ENCODE results near the gene GRAMD4.

DNA sequence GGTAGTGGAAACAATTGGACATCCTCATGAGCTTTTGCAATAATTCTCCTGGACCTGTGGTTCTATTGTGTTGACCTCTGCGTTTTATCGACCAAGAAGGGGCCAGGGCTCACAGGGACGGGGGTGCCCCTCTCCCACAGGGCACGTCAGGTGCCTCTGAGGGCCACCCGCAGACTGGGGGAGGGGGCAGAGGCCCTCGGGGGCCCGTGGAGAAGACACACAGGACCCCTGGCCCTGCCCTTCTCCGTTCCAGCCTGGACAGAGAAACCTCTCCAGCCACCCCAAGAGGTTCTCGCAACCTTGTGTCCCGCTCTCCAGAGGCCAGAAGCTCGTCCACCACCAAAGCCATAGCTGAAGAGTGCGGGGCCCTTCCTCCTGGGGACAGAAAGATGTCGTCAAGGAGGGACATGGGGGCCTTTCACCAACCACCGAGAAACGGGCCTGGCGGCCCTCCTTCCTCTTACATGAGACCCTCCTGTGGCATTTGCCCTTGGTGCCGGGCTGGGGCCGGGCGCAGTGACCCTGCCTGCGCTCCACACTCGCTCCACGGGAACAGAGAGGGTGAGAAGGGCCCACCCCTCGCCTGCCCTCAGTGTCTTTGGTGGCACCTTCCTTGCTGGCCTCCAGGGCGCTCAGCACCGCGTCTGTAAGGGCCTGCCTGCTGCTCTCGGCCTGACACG, 57.3 kb downstream of the GRAMD4 start:
- TF ChIP-seq, protein P1, sequence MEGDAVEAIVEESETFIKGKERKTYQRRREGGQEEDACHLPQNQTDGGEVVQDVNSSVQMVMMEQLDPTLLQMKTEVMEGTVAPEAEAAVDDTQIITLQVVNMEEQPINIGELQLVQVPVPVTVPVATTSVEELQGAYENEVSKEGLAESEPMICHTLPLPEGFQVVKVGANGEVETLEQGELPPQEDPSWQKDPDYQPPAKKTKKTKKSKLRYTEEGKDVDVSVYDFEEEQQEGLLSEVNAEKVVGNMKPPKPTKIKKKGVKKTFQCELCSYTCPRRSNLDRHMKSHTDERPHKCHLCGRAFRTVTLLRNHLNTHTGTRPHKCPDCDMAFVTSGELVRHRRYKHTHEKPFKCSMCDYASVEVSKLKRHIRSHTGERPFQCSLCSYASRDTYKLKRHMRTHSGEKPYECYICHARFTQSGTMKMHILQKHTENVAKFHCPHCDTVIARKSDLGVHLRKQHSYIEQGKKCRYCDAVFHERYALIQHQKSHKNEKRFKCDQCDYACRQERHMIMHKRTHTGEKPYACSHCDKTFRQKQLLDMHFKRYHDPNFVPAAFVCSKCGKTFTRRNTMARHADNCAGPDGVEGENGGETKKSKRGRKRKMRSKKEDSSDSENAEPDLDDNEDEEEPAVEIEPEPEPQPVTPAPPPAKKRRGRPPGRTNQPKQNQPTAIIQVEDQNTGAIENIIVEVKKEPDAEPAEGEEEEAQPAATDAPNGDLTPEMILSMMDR (IDR thresholded peaks at IDR 0.05; ENCODE audit: poor library complexity): no peak
- TF ChIP-seq EZH2phosphoT487 (IDR thresholded peaks at IDR 0.05; ENCODE audit: low read depth, severe bottlenecking, unreplicated experiment): no peak
- no peak for TF ChIP-seq EZH2 (IDR thresholded peaks at IDR 0.05; ENCODE audit: borderline replicate concordance)
